Body of pancreas (tissue), 4 donors: ENCODE data around the gene CADM1.
A peak's percentile ranks its signal among the peaks of the same experiment; 100 is the strongest.

Source experiments
- CTCF ChIP-seq, 7 experiments: fragments of 450-650 bp in 4 of 7; fragments of 200-600 bp in 3 of 7; sonication (generic) in 3 of 7; IDR thresholded peaks; one replicate each; pipeline ENCODE4 v1.5.1; 2016 to 2019; ENCODE audit warnings: antibody characterized with exemption in 7 of 7
- POLR2A ChIP-seq, 3 donors: fragments of 450-650 bp; IDR thresholded peaks; one replicate each; pipeline ENCODE4 v1.6.1; 2016; ENCODE audit warnings: antibody characterized with exemption in 3 of 3, mild to moderate bottlenecking in 2 of 3

GRCh38 chr11:115504276-115505158 lies at the start of gene CADM1:
- TF ChIP-seq CTCF (IDR thresholded peaks at IDR 0.05) (peak; percentile 34 to 94 (median 67)), POLR2A (IDR thresholded peaks at IDR 0.05) (peak; percentile 87 to 92 (median 89))
